Heart left ventricle (tissue), 16 donors: Measurements from ENCODE around the gene ANO4. TPM values are rescaled to one million over a fixed set of nuclear protein-coding genes. Genes with fewer than 3 reads are reported as not detected.

Experiments
- ATAC-seq, 4 donors: fragments of 200-7000 bp; cut with Tn5 transposase; one replicate each; pipeline ENCODE4 v1.9.1; 2020 to 2022; ENCODE audit warnings: moderate library complexity in 4 of 4, mild to moderate bottlenecking in 3 of 4, moderate number of reproducible peaks in 1 of 4
- DNase-seq, 5 donors: peaks; one replicate each; pipeline ENCODE4 v3.0.0-alpha.2; 2020
- H3K27ac ChIP-seq, 12 donors: fragments of 200-600 bp; sonication (generic) in 4 of 12; one replicate each; pipeline versions ENCODE4 v1.5.0 to v1.8.0; 2016 to 2022; ENCODE audit warnings: mild to moderate bottlenecking in 2 of 12
- H3K27me3 ChIP-seq, 9 donors: fragments of 200-600 bp; sonication (generic) in 2 of 9; one replicate each; pipeline versions ENCODE4 v1.5.1 to v1.8.0; 2016 to 2022; ENCODE audit warnings: mild to moderate bottlenecking in 3 of 9
- H3K36me3 ChIP-seq, 9 donors: fragments of 200-600 bp; sonication (generic) in 2 of 9; one replicate each; pipeline versions ENCODE4 v1.5.0 to v1.8.0; 2018 to 2022; ENCODE audit warnings: mild to moderate bottlenecking in 2 of 9
- H3K4me1 ChIP-seq, 12 donors: fragments of 200-600 bp; sonication (generic) in 4 of 12; one replicate each; pipeline versions ENCODE4 v1.5.0 to v1.8.0; 2016 to 2022; ENCODE audit warnings: mild to moderate bottlenecking in 3 of 12
- H3K4me3 ChIP-seq, 12 donors: fragments of 200-600 bp; sonication (generic) in 4 of 12; one replicate each; pipeline versions ENCODE4 v1.5.0 to v1.8.0; 2017 to 2022; ENCODE audit warnings: mild to moderate bottlenecking in 9 of 12, moderate library complexity in 4 of 12
- H3K9me3 ChIP-seq, 12 donors: fragments of 200-600 bp; sonication (generic) in 4 of 12; one replicate each; pipeline versions ENCODE4 v1.5.0 to v1.8.0; 2016 to 2022; ENCODE audit warnings: mild to moderate bottlenecking in 1 of 12
- POLR2A ChIP-seq, 2 donors: fragments of 450-650 bp; IDR thresholded peaks; one replicate each; pipeline ENCODE4 v1.6.1; 2017; ENCODE audit warnings: antibody characterized with exemption in 2 of 2, mild to moderate bottlenecking in 2 of 2, moderate library complexity in 2 of 2
- WGBS, 4 donors: extraction: QIAGEN DNeasy Blood & Tissue Kit in 2 of 4; methylation state at CpG; one replicate each; pipeline versions ENCODE4 v1.1.5 to v1.1.7; 2013 to 2018; 5-methylcytosine and 5-hydroxymethylcytosine counted together
- intact Hi-C, 10 donors: fragments of 100-400 bp; cut with DNase I; formaldehyde crosslinking; loops; one replicate each; pipeline versions ENCODE4 v1.11.1 to v1.14.2; 2022
- long read RNA-seq, 3 donors: library from polyadenylated mRNA; unstranded; transcript quantifications; one replicate each; pipeline ENCODE4 v2.0.0, GENCODE V29; 2020 to 2021
- polyA plus RNA-seq, 2 donors: library from polyadenylated mRNA; stranded (reverse); fragments of 200-250 nt; gene quantifications; one replicate each; pipeline ENCODE4 v1.2.3, GENCODE V29; 2013
- total RNA-seq, 9 donors: library from RNA; depleted of rRNA in 2 of 9; stranded (reverse); fragments of >200 nt in 2 of 9; fragmentation: NEBNext Ultra II Directional in 3 of 9; extraction: Animal tissue kit (Norgen Biotek cat#: 25700) in 3 of 9; gene quantifications; one replicate each; pipeline versions ENCODE4 v1.1.0 to v1.2.4, GENCODE V29; 2016 to 2023
- TF ChIP-seq, protein P1 (sequence below), 12 donors: fragments of 200-600 bp; sonication (generic) in 4 of 12; IDR thresholded peaks; one replicate each; pipeline versions ENCODE4 v1.5.0 to v1.8.0; 2018 to 2022; ENCODE audit warnings: antibody characterized with exemption in 12 of 12, mild to moderate bottlenecking in 5 of 12
- donor health status: ischemic (EF 13 %, LVEDD 7.1; RV severe dilation, severe dysfunction).
- donor health status: healthy with polysubstance abuse.
- donor health status: DM: no; HTN: yes; CAD: no.
- donor health status: DM: no; HTN: no; CAD: no.
- donor health status: ischemic (EF 25% LVEDD 6.9; RV normal size, moderate dysfunction).
- donor health status: ischemic (EF 25% LVEDD 5.7; RV mildly dilated, moderate dysfunction).
- donor health status: healthy.
- donor health status: DM: yes; HTN: yes; CAD: no.
- donor health status: ischemic (EF 35%, LVEDD 5.7; RV mildly dilated, moderate dysfunction).
- donor health status: nonischemic (EF 11% LVEDD 7.7; RV severe dilation, severe dysfunction).
- donor health status: DM: yes; HTN: yes; CAD: no.
- donor health status: PGD.
- donor health status: ischemic (EF 29% LVEDD 5.4; RV normal size, mild dysfunction).
- donor health status: nonischemic (EF 23%, LVEDD 6.1; RV moderate dilation, normal function).

ANO4 gene
- total RNA-seq (under 1 TPM in 4 of 9 donors, not detected in 5; 0.05 to 0.50 (median 0.23) TPM), polyA plus RNA-seq (under 1 TPM in 1 of 2 donors, not detected in 1; 0.10 TPM)
- long read RNA-seq, donor 1: 0 reads
- long read RNA-seq, donor 2: 0 reads
- long read RNA-seq, donor 3: 0 reads

DNA sequence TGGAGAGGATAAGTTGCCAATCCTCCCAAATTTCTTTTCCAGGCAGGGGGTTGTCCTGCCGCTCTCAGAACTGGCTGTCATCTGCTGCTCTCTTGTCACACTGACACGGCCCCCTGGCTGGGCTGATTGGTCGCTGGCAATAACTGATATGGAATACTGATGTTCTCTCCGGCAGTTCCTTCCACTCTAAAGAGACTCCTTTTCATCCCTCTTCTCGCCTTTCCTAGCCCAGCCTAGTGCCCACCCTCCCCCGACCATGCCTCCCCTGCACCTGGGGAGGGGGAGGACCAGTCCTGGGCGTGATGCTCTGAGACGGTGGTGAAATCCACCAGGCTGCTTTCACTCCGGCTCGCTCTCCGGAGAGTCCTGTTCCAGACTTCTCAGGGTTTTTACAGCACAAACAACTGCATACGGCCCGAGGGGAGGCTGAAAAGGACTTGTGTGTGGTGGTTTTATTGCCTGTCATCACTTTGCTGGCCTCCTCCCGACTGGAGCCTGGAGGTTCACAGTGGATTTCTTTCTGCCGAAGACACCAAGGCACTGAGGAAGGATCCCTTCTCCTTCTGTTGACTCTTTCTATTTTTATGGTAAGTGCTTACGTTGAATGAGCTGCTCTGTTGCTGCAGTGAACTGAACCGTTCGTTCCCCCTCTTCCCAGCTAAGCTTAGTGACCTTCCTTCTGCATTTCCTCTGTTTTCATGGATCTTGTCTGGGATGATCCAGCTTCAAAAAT lies at the start of gene ANO4:
ANO4 (plus strand) TSS at position 336 of the 733 bp plus-strand sequence. CDS start 107,010 bp downstream, outside the sequence.
- no peak for TF ChIP-seq POLR2A (IDR thresholded peaks at IDR 0.05)
- TF ChIP-seq, protein P1, sequence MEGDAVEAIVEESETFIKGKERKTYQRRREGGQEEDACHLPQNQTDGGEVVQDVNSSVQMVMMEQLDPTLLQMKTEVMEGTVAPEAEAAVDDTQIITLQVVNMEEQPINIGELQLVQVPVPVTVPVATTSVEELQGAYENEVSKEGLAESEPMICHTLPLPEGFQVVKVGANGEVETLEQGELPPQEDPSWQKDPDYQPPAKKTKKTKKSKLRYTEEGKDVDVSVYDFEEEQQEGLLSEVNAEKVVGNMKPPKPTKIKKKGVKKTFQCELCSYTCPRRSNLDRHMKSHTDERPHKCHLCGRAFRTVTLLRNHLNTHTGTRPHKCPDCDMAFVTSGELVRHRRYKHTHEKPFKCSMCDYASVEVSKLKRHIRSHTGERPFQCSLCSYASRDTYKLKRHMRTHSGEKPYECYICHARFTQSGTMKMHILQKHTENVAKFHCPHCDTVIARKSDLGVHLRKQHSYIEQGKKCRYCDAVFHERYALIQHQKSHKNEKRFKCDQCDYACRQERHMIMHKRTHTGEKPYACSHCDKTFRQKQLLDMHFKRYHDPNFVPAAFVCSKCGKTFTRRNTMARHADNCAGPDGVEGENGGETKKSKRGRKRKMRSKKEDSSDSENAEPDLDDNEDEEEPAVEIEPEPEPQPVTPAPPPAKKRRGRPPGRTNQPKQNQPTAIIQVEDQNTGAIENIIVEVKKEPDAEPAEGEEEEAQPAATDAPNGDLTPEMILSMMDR (IDR thresholded peaks at IDR 0.05): no peak
- no peaks in the 10 kb centered on the region for H3K36me3 ChIP-seq
- intact Hi-C loops: no loop called here
- 6 to 11% (median 8%) methylated on average over 18 of the region's 18 CpGs for WGBS, 4 donors
- H3K9me3 ChIP-seq: no peaks in the 10 kb centered on the region
- peak in 1 of 4 donors; percentile 15 for ATAC-seq
- H3K4me3 ChIP-seq: peak within 1 kb of the TSS in 2 of 12 donors; percentile 9 to 16
- DNase-seq: peak in 1 of 5 donors; percentile 45
- peak within 1 kb of the TSS in 1 of 12 donors; percentile 26 for H3K27ac ChIP-seq
- H3K4me1 ChIP-seq: peaks cover 0 to 4% (median 0%) of the 10 kb centered on the region in 12 donors
- H3K27me3 ChIP-seq: peaks cover 0 to 38% (median 0%) of the 10 kb centered on the region in 9 donors

DNA sequence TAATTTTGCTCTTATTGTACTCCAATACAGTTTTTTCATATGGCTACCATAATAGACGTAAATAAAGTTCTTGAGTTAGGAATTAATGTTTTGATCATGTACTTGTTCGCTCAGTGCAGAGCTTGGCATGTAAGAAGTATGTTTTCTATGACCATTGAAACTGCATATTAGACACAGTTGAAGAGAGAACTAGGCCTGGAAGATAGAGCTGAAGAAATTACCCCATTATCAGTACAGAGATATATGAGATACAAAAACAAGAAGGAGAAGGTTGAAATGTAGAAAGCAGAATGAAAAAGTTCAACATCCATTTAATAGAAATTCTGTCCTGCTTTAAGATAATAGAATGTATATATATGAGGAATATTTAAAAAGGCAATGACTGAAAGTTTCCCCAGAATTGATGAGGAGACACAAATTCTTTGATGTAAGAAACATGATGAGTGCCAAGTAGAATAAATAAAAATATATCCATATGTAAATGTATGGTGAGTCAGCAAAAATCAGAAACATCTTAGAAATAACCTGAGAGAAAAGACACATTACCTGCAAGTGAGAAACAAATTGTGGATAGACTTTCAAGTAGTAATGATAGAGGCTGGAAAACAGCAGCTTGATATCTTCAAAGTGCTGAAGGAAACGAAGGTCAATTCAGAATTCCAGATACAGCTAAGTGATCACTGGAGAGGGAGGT lies 49.1 kb upstream of the ANO4 start:
- intact Hi-C loops: loop anchor here in 2 of 10 donors (10.0 kb wide), 2 partner anchors 391 to 401 kb away; partner anchors contain the start of gene SLC17A8 (in 1 of the 2)

GRCh38 chr12:100752841-100753240 lies 41.7 kb upstream of the ANO4 start:
- TF ChIP-seq, protein P1 (IDR thresholded peaks at IDR 0.05): no peak
- TF ChIP-seq POLR2A (IDR thresholded peaks at IDR 0.05): no peak
- Histone ChIP-seq H3K4me3 (no peak overlapping the region), H3K36me3 (no peaks in the 10 kb centered on the region), H3K27ac (no peak overlapping the region), H3K27me3 (peaks cover 0 to 3% (median 0%) of the 10 kb centered on the region in 9 donors), H3K9me3 (peaks cover 0 to 10% (median 0%) of the 10 kb centered on the region in 12 donors), H3K4me1 (no peaks in the 10 kb centered on the region)
- 65 to 77% (median 68%) methylated on average over 2 of the region's 2 CpGs for WGBS, 4 donors
- no peak for ATAC-seq
- intact Hi-C loops: no loop called here
- DNase-seq: no peak

More for the DNA sequence above, 49.1 kb upstream of the ANO4 start:
- 74 to 77% (median 75%) methylated on average over 3 of the region's 3 CpGs for whole genome bisulfite sequencing, 4 donors
- no peak for TF ChIP-seq POLR2A (IDR thresholded peaks at IDR 0.05)
- TF ChIP-seq, protein P1 (IDR thresholded peaks at IDR 0.05): no peak
- DNase-seq: no peak
- H3K36me3 ChIP-seq: no peaks in the 10 kb centered on the region
- peaks cover 0 to 2% (median 0%) of the 10 kb centered on the region in 9 donors for H3K27me3 ChIP-seq
- no peak overlapping the region for H3K4me3 ChIP-seq
- H3K9me3 ChIP-seq: peaks cover 0 to 15% (median 0%) of the 10 kb centered on the region in 12 donors
- no peak overlapping the region for H3K27ac ChIP-seq
- no peaks in the 10 kb centered on the region for H3K4me1 ChIP-seq
- ATAC-seq: no peak

- H3K27me3 ChIP-seq: peaks cover 0 to 3% (median 0%) of the 10 kb centered on the region in 9 donors
- no peaks in the 10 kb centered on the region for H3K36me3 ChIP-seq
- ATAC-seq: no peak
Measured at GRCh38 chr12:100753837-100754236, 40.7 kb upstream of the ANO4 start.

More at GRCh38 chr12:100753837-100754236, 40.7 kb upstream of the ANO4 start:
- Histone ChIP-seq H3K9me3 (peaks cover 0 to 10% (median 0%) of the 10 kb centered on the region in 12 donors), H3K4me3 (no peak overlapping the region), H3K27ac (no peak overlapping the region), H3K4me1 (no peaks in the 10 kb centered on the region)
- intact Hi-C loops: no loop called here
- 85 to 91% (median 86%) methylated on average over 2 of the region's 2 CpGs for WGBS, 4 donors
- no peak for DNase-seq
- TF ChIP-seq, protein P1 (IDR thresholded peaks at IDR 0.05): no peak
